Measurements from ENCODE around the gene SHANK1. TPM values are rescaled to one million over a fixed set of nuclear protein-coding genes. Genes with fewer than 3 reads are reported as not detected.

The SHANK1 gene
- total and polyA plus RNA-seq, 8 donors: 0.06 to 0.69 (median 0.19) TPM; not detected in 1

DNA sequence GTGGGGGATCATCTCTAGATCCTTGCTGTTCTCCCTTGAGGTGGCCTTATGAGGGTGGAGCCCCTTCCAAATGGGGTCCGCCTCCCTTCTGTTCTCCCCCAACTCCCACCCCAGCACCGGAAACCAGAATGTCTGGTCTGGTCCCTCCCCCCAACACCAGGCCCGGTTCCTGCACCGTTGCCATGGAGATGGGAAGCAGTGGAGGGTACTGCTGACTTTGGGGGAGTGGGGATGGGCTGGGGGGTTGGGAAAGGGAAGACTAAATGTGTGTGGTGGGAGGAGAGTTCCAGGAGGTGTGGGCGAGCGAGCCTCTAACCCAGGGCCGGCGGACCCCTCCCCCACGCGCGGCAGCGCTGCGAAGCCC, 1.7 kb downstream of the SHANK1 start:
- DNase-seq (peak in 1 of 6 donors; percentile 34), FAIRE-seq (no peak), ATAC-seq (no peak)
- Histone ChIP-seq H3K9me3 (no peaks in the 10 kb centered on the region), H3K4me3 (peak overlapping the region in 1 of 4 donors; percentile 32), H3K27ac (no peak overlapping the region), H3K4me1 (no peaks in the 10 kb centered on the region), H3K36me3 (no peaks in the 10 kb centered on the region), H3K27me3 (peaks cover 0 to 5% (median 0%) of the 10 kb centered on the region in 4 donors)
- TF ChIP-seq, protein P1, sequence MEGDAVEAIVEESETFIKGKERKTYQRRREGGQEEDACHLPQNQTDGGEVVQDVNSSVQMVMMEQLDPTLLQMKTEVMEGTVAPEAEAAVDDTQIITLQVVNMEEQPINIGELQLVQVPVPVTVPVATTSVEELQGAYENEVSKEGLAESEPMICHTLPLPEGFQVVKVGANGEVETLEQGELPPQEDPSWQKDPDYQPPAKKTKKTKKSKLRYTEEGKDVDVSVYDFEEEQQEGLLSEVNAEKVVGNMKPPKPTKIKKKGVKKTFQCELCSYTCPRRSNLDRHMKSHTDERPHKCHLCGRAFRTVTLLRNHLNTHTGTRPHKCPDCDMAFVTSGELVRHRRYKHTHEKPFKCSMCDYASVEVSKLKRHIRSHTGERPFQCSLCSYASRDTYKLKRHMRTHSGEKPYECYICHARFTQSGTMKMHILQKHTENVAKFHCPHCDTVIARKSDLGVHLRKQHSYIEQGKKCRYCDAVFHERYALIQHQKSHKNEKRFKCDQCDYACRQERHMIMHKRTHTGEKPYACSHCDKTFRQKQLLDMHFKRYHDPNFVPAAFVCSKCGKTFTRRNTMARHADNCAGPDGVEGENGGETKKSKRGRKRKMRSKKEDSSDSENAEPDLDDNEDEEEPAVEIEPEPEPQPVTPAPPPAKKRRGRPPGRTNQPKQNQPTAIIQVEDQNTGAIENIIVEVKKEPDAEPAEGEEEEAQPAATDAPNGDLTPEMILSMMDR (IDR thresholded peaks at IDR 0.05): no peak
- 6 to 19% methylated on average over 8 to 13 of the region's 13 CpGs for whole genome bisulfite sequencing, 2 donors
- intact Hi-C loops (cut with DNase I): no loop called here

DNA sequence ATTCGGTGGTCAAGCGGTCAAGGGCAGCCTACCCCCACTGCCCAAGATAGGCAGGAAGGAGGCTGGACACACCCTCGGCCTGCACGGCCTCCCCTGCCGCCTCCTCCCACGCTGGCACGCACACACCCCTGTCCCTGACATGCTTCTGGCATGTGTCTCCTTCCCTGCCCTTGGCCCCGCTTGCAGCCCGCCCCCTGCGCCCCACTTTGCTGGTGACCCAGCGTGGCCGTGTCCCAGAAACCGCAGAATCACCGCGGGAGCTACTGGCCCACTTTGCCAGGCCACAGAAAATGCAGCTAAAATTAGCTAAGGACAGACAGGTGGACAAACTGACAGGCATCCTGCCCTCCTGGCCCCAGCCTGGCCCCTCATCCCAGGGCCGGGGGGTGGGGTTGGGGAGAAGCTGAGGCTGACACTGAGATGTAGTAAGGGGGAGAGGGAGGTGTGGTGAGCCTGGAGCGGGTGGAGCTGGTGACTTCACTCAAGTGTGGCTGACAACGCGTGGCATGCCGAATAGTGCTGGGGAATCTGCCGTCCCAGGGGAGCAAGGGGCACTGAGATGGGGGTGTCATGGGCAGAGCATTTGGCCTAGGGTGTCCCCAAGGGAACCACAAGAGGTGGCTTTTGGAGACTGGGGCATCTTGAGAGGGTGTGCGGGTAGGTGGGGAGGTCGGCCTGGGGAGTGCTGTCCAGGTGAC, 2.4 kb downstream of the SHANK1 start:
- ATAC-seq (no peak), DNase-seq (peak in 1 of 6 donors; percentile 63), FAIRE-seq (no peak)
- Histone ChIP-seq H3K36me3 (no peaks in the 10 kb centered on the region), H3K27me3 (peaks cover 0 to 5% (median 0%) of the 10 kb centered on the region in 4 donors), H3K27ac (no peak overlapping the region), H3K4me1 (no peaks in the 10 kb centered on the region), H3K9me3 (no peaks in the 10 kb centered on the region), H3K4me3 (no peak overlapping the region)
- TF ChIP-seq, protein P1 (IDR thresholded peaks at IDR 0.05): no peak
- WGBS, 2 donors: 48 to 51% methylated on average over 21 to 23 of the region's 23 CpGs
- intact Hi-C loops (cut with DNase I): no loop called here

- FAIRE-seq (no peak), ATAC-seq (no peak), DNase-seq (peak in 1 of 6 donors; percentile 57)
- Histone ChIP-seq H3K4me1 (no peaks in the 10 kb centered on the region), H3K27ac (no peak overlapping the region), H3K36me3 (no peaks in the 10 kb centered on the region), H3K27me3 (peaks cover 0 to 5% (median 0%) of the 10 kb centered on the region in 4 donors), H3K4me3 (no peak overlapping the region), H3K9me3 (no peaks in the 10 kb centered on the region)
- WGBS, 2 donors: 60 to 75% methylated on average over 36 to 39 of the region's 39 CpGs
- TF ChIP-seq, protein P1 (IDR thresholded peaks at IDR 0.05): no peak
- intact Hi-C loops (cut with DNase I): no loop called here
Measured at GRCh38 chr19:50716178-50717025, 3.2 kb downstream of the SHANK1 start.

- Histone ChIP-seq H3K4me3 (no peak overlapping the region), H3K4me1 (no peaks in the 10 kb centered on the region), H3K36me3 (no peaks in the 10 kb centered on the region), H3K27ac (no peak overlapping the region), H3K27me3 (peaks cover 0 to 5% (median 0%) of the 10 kb centered on the region in 4 donors), H3K9me3 (no peaks in the 10 kb centered on the region)
- TF ChIP-seq, protein P1 (IDR thresholded peaks at IDR 0.05): no peak
- intact Hi-C loops (cut with DNase I): no loop called here
- no peak for DNase-seq
- FAIRE-seq: no peak
- WGBS, 2 donors: 67 to 80% methylated on average over 22 of the region's 22 CpGs
- no peak for ATAC-seq
Measured at GRCh38 chr19:50713556-50714236, 5.9 kb downstream of the SHANK1 start.

Data from pancreas (tissue), 10 donors.